OCI-LY7 (cell line): Measurements from ENCODE around the gene TRAPPC10.

Experiments used
- EZH2phosphoT487 ChIP-seq: fragments of 200-600 bp; sonication (generic); IDR thresholded peaks from 2 replicates; pipeline ENCODE4 v1.6.1; 2018; ENCODE audit warnings: low read depth, borderline replicate concordance, mild to moderate bottlenecking, mixed run types, antibody characterized with exemption, low read length, moderate library complexity, mixed read lengths
- TF ChIP-seq, protein P1 (sequence below): fragments of 200-600 bp; sonication (generic); conservative IDR thresholded peaks from 2 replicates; pipeline ENCODE4 v1.5.1; 2014; ENCODE audit warnings: mild to moderate bottlenecking, antibody characterized with exemption, low read length, moderate library complexity, mixed read lengths

DNA sequence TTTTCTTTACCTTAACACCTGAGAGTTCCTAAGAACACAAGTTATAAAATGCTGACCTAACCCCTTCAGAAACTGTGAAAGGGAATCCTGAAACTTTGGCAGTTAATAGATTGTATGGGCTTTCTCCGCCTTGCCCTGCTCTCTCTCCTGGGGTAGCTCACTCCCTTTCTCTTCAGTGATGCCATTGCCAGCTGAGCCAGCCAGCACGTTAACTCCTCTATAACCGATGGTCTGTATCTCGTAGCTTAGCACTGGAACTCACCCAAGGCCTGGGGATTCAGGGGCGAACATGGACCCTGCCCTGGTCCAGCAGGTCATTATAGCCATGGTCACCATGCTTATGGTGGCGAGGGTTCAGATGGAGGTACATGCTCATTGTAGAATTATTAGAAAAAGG lies 40.7 kb downstream of the TRAPPC10 start:
- TF ChIP-seq, protein P1, sequence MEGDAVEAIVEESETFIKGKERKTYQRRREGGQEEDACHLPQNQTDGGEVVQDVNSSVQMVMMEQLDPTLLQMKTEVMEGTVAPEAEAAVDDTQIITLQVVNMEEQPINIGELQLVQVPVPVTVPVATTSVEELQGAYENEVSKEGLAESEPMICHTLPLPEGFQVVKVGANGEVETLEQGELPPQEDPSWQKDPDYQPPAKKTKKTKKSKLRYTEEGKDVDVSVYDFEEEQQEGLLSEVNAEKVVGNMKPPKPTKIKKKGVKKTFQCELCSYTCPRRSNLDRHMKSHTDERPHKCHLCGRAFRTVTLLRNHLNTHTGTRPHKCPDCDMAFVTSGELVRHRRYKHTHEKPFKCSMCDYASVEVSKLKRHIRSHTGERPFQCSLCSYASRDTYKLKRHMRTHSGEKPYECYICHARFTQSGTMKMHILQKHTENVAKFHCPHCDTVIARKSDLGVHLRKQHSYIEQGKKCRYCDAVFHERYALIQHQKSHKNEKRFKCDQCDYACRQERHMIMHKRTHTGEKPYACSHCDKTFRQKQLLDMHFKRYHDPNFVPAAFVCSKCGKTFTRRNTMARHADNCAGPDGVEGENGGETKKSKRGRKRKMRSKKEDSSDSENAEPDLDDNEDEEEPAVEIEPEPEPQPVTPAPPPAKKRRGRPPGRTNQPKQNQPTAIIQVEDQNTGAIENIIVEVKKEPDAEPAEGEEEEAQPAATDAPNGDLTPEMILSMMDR: no peak
- TF ChIP-seq EZH2phosphoT487: no peak
